GM19455 (cell line): ENCODE data around the gene CAP1.
"Not testable (repeated sequence)": the region's sequence is repeated elsewhere in the genome, so short reads cannot be mapped to it uniquely, and the experiment has no call there.

Experiments used
- ATAC-seq: cut with Tn5 transposase; IDR thresholded peaks from one replicate; pipeline ENCODE4 v1.9.1; 2021; ENCODE audit not compliant: unreplicated experiment

Gene CAP1

GRCh38 chr1:40030528-40031135 lies 9.9 kb upstream of the CAP1 start:
- no peak for ATAC-seq

- no peak for ATAC-seq
Measured at GRCh38 chr1:40032240-40032891, 8.2 kb upstream of the CAP1 start.

- no peak for ATAC-seq
Measured at GRCh38 chr1:40034869-40035268, 5.7 kb upstream of the CAP1 start.

GRCh38 chr1:40036574-40036973 lies 4.0 kb upstream of the CAP1 start:
- ATAC-seq = no peak

GRCh38 chr1:40037254-40037653 lies 3.3 kb upstream of the CAP1 start:
- not testable (repeated sequence) for ATAC-seq

- no peak for ATAC-seq
Measured at GRCh38 chr1:40038697-40039096, 1.8 kb upstream of the CAP1 start.

- ATAC-seq = no peak
Measured at GRCh38 chr1:40039245-40039756, 1.2 kb upstream of the CAP1 start.

- peak; percentile 69 for ATAC-seq
Measured at GRCh38 chr1:40039757-40040510, 595 bp upstream of the CAP1 start.

- ATAC-seq = no peak
Measured at GRCh38 chr1:40041466-40041838, 923 bp downstream of the CAP1 start.

GRCh38 chr1:40042341-40042740 lies 1.8 kb downstream of the CAP1 start:
- no peak for ATAC-seq

GRCh38 chr1:40044110-40044509 lies 3.6 kb downstream of the CAP1 start:
- no peak for ATAC-seq

GRCh38 chr1:40045182-40045581 lies 4.7 kb downstream of the CAP1 start:
- ATAC-seq = no peak

- ATAC-seq = no peak
Measured at GRCh38 chr1:40045766-40046165, 5.2 kb downstream of the CAP1 start.

- no peak for ATAC-seq
Measured at GRCh38 chr1:40047276-40047675, 6.7 kb downstream of the CAP1 start.

GRCh38 chr1:40047769-40048168 lies 7.2 kb downstream of the CAP1 start:
- ATAC-seq = no peak

- ATAC-seq = no peak
Measured at GRCh38 chr1:40049725-40050124, 9.2 kb downstream of the CAP1 start.

GRCh38 chr1:40050863-40051262 lies 10.3 kb downstream of the CAP1 start:
- no peak for ATAC-seq

- ATAC-seq = no peak
Measured at GRCh38 chr1:40053138-40053887, 12.8 kb downstream of the CAP1 start.

- no peak for ATAC-seq
Measured at GRCh38 chr1:40056519-40057309, 16.2 kb downstream of the CAP1 start.

- no peak for ATAC-seq
Measured at GRCh38 chr1:40057310-40058030, 16.9 kb downstream of the CAP1 start.
